ENCODE data around the gene GNAS-AS1. TPM values are rescaled to one million over a fixed set of nuclear protein-coding genes. Genes with fewer than 3 reads are reported as not detected.

Gene GNAS-AS1
- total and polyA plus RNA-seq, 2 donors from 2014 or later: 0.37 to 0.88 TPM

DNA sequence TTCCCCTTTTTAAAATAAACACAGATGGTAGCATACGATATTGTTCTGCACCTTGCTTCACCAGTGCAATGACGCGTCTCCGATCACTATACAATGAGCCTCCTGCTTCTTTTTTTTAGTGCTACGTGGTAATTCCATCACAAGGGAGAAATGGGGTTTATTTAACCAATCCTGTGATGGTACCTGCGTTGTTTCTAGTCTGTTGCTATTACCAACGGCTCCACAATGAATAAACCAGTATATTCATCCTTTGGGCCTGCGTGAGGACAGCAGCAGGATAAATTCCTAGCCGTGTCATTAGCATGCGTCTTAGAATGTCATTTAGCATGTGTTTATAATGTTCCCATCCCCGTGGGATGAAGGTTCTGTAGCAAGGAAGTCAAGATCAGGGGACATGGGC lies 42.9 kb downstream of the GNAS-AS1 start:
- intact Hi-C loops (cut with DNase I): no loop called here
- DNase-seq (no peak), FAIRE-seq (no peak)
- H3K36me3 ChIP-seq (ENCODE audit: control insufficient read depth in 2 of 3, insufficient read depth in 3 of 3, low read length in 3 of 3): no peaks in the 10 kb centered on the region
- no peak overlapping the region for H3K4me3 ChIP-seq (ENCODE audit: low read length in 3 of 3)
- H3K4me1 ChIP-seq (ENCODE audit: control insufficient read depth in 2 of 3, insufficient read depth in 2 of 3, low read depth in 1 of 3, low read length in 3 of 3): no peaks in the 10 kb centered on the region
- no peaks in the 10 kb centered on the region for H3K9me3 ChIP-seq (ENCODE audit: control insufficient read depth in 2 of 3, insufficient read depth in 1 of 3, low read length in 3 of 3)
- H3K9ac ChIP-seq (ENCODE audit: low read length in 3 of 3): no peak overlapping the region
- H3K27me3 ChIP-seq (ENCODE audit: control insufficient read depth, insufficient read depth, low read length): no peaks in the 10 kb centered on the region
- TF ChIP-seq, protein P1, sequence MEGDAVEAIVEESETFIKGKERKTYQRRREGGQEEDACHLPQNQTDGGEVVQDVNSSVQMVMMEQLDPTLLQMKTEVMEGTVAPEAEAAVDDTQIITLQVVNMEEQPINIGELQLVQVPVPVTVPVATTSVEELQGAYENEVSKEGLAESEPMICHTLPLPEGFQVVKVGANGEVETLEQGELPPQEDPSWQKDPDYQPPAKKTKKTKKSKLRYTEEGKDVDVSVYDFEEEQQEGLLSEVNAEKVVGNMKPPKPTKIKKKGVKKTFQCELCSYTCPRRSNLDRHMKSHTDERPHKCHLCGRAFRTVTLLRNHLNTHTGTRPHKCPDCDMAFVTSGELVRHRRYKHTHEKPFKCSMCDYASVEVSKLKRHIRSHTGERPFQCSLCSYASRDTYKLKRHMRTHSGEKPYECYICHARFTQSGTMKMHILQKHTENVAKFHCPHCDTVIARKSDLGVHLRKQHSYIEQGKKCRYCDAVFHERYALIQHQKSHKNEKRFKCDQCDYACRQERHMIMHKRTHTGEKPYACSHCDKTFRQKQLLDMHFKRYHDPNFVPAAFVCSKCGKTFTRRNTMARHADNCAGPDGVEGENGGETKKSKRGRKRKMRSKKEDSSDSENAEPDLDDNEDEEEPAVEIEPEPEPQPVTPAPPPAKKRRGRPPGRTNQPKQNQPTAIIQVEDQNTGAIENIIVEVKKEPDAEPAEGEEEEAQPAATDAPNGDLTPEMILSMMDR (IDR thresholded peaks at IDR 0.05; ENCODE audit: borderline replicate concordance, extremely low read depth, insufficient read depth): no peak
- H3K27ac ChIP-seq (ENCODE audit: low read depth in 2 of 2, low read length in 2 of 2): no peak overlapping the region

GRCh38 chr20:58803533-58803932 lies 47.2 kb downstream of the GNAS-AS1 start:
- Histone ChIP-seq H3K4me3 (ENCODE audit: low read length in 3 of 3) (no peak overlapping the region), H3K27ac (ENCODE audit: low read depth in 2 of 2, low read length in 2 of 2) (no peak overlapping the region), H3K4me1 (ENCODE audit: control insufficient read depth in 2 of 3, insufficient read depth in 2 of 3, low read depth in 1 of 3, low read length in 3 of 3) (no peaks in the 10 kb centered on the region), H3K27me3 (ENCODE audit: control insufficient read depth, insufficient read depth, low read length) (no peaks in the 10 kb centered on the region), H3K36me3 (ENCODE audit: control insufficient read depth in 2 of 3, insufficient read depth in 3 of 3, low read length in 3 of 3) (no peaks in the 10 kb centered on the region), H3K9me3 (ENCODE audit: control insufficient read depth in 2 of 3, insufficient read depth in 1 of 3, low read length in 3 of 3) (no peaks in the 10 kb centered on the region), H3K9ac (ENCODE audit: low read length in 3 of 3) (no peak overlapping the region)
- no peak for DNase-seq
- FAIRE-seq: no peak
- intact Hi-C loops (cut with DNase I): no loop called here
- TF ChIP-seq, protein P1 (IDR thresholded peaks at IDR 0.05; ENCODE audit: borderline replicate concordance, extremely low read depth, insufficient read depth): no peak

GRCh38 chr20:58802061-58802460 lies 48.6 kb downstream of the GNAS-AS1 start:
- no peak for FAIRE-seq
- Histone ChIP-seq H3K9me3 (ENCODE audit: control insufficient read depth in 2 of 3, insufficient read depth in 1 of 3, low read length in 3 of 3) (no peaks in the 10 kb centered on the region), H3K27me3 (ENCODE audit: control insufficient read depth, insufficient read depth, low read length) (no peaks in the 10 kb centered on the region), H3K4me1 (ENCODE audit: control insufficient read depth in 2 of 3, insufficient read depth in 2 of 3, low read depth in 1 of 3, low read length in 3 of 3) (no peaks in the 10 kb centered on the region), H3K36me3 (ENCODE audit: control insufficient read depth in 2 of 3, insufficient read depth in 3 of 3, low read length in 3 of 3) (no peaks in the 10 kb centered on the region), H3K4me3 (ENCODE audit: low read length in 3 of 3) (no peak overlapping the region), H3K27ac (ENCODE audit: low read depth in 2 of 2, low read length in 2 of 2) (no peak overlapping the region), H3K9ac (ENCODE audit: low read length in 3 of 3) (no peak overlapping the region)
- intact Hi-C loops (cut with DNase I): no loop called here
- no peak for DNase-seq
- TF ChIP-seq, protein P1 (IDR thresholded peaks at IDR 0.05; ENCODE audit: borderline replicate concordance, extremely low read depth, insufficient read depth): no peak

All from kidney (tissue), 14 donors.